ELF-1 (cell line): Measurements from ENCODE around the gene WFIKKN2.
"Not testable (repeated sequence)": the region's sequence is repeated elsewhere in the genome, so short reads cannot be mapped to it uniquely, and the experiment has no call there.

ENCODE experiments used
- DNase-seq: peaks from one replicate; pipeline ENCODE4 v3.0.0-alpha.2; 2016; ENCODE audit warnings: low read depth, low spot score

Gene WFIKKN2

DNA sequence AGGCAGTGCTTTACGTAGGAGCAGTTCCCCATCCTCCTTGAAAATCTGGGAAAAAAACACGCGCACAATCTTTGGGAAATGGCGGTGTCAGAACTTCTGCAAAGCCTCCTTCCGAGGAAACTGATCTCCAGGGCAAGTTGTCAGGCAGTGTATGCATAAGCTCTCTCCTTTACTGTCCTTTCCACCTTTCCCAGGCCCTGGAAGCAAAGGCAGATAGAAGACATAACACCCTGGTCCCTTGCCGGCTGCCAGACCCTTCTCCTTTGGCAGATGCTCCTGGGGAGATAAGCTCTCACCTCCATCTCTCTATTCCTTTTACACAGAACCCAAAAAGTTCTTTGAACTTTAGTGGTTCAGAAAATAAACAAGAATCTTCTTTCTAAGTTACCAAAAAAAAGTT, 18.4 kb downstream of the WFIKKN2 start:
- DNase-seq: no peak

DNA sequence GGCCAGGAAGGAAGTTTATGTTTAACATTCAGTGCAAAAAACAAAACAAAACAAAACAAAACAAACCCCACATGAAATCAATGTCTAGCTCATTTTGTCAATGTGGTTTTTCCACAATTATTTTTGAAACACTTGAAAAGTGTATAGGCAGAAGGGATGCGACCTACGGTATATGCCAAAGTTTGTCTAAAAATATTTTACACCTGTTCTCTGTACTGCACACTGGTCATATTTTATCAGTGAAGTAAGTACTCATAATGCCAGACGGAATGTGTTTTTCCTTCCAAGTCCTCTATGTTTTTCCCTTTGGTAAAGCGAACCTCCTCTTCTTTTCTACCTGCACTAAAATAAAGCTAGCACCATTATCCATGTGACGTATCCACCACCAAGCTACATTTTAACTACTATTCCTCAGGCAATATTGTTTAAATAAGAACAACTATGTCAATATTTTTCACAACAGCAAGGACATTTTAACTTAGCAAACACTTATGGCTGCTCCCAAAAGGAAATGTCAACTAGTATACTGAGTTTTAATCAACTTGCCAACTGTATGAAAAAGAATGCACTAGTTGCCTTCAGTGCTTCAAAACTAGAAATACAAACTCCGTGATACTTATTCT, 20.4 kb downstream of the WFIKKN2 start:
- DNase-seq: no peak

DNA sequence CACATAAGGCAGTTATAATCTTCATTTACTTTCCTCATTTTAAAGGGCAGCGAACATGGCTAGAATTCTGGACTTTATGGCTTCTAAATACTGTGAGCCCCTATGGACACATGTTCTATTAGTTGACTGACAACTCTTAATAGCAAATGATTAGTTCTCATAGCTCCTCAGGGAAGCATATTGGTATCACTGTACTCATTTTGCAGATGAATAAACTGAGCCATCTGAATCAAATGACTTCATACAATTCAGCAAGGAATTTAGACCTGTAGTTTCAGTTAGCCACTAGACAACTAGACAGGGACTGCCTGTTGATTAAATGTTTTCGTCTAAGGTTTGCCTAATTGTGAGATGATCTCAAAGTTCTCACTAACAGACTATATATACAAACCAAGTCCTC, 21.0 kb downstream of the WFIKKN2 start:
- no peak for DNase-seq

DNA sequence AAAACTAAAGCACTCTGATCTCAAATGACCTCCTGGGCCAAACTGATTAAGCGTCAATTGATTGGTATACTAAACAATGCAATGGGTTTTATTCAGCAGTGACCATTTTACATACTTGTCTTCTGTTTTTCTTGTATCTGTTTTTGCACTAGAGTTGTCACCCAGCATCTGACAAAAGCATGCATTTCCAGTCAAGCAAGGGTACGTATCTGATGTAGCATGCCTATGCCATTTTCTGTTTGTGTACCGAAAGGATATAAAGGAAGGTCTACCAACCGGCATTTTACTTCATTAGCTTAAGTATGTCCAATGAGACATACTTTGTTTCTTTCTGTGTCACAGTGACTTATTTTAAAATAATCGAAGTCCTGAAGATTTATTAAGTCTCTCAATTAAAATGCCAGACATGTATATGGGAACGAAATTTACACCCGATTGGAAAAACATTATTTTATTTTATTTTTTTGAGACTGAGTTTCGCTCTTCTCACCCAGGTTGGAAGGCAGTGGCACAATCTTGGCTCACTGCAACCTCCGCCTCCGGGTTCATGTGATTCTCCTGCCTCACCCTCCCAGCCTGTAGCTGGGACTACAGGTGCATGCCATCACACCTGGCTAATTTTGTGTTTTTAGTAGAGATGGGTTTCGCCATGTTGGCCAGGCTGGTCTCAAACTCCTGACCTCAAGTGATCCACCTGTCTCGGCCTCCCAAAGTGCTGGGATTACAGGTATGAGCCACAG, 23.3 kb downstream of the WFIKKN2 start:
- no peak for DNase-seq

DNA sequence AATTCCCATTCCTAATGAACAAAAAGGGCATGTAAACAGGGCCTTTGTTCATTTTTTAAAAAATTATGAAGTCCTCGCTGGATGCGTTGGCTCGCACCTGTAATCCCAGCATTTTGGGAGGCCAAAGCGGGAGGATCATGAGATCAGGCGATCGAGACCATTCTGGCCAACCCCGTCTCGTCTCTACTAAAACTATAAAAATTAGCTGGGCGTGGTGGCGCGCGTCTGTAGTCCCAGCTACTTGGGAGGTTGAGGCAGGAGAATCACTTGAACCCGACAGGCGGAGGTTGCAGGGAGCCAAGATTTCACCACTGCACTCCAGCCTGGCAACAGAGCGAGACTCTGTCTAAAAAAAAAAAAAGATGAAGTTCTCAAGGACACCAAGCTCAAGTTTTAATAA, 24.3 kb downstream of the WFIKKN2 start:
- not testable (repeated sequence) for DNase-seq

DNA sequence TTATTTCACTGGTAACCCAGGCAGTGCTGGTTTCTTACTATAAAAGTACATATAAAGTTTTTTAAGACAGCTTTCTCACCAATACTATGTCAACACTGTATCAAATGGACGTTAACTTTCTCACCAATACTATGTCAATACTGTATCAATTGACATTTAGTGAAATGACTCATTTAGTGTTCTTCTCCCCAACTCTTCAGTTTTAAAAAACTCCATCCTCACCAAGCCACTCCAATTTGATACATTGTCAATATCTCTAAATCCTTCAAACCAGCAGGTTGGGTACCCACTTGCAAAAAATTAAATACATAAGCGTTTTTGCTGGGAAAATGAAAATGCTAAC, 25.9 kb downstream of the WFIKKN2 start:
- no peak for DNase-seq

DNA sequence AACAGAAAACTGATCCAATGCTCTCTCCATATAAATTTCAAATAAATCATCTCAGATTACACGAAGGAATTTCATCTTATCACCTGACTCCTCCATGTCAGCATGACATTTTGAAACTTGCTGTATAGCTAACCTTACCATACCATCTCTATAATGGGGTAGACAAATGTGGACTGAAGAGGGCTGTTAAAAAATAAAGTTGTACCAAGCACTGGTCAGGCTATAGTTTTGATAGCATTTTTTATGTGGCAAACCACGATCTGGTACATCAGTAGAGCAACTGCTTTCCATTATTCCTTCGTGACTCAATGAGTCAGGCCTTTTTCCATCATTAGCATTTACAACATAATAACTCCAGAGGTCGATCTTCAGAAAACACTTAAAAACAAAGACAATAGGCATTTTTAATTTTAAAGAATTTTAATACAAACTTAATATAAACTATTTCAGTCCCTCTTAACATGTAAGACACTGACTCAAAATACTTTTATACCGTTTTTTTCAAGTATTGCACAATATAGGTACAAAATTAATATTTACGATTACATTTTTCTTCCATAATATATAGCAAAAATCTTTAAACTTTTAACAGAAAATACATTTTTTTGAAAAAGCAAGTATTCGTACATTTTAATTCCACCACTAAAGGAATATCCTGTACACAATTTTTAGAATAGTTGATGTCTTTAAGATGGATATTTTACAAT, 26.6 kb downstream of the WFIKKN2 start:
- DNase-seq: no peak

DNA sequence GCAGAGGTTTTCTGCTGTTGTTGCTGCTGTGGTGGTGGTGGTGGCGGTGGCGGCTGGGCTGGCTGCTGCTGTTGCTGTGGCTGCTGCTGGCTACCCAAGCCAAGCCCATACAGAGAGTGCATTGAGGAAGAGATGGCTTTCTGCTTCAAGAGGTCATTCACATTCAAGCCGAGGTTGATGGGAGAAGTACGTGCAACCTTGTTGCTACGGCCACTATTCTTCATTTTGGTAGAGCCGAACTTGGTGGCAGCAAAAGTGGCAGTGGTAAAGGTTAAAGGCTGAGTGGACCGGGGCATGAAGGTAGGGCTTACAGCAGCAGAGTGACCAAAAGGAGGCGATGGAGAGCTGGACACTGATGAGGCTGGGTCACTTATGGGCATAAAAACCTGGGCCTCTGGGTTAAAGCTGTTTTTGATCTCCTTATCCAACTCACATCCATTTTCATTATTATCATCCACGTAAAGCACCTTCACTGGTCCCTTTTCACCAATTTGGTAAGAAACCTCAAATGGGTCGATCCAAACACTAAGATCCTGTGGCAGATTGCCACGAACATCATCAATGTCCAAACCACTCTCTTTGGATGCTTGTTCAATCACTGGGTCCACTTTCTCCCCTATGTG, 27.9 kb downstream of the WFIKKN2 start:
- DNase-seq: peak; percentile 67

DNA sequence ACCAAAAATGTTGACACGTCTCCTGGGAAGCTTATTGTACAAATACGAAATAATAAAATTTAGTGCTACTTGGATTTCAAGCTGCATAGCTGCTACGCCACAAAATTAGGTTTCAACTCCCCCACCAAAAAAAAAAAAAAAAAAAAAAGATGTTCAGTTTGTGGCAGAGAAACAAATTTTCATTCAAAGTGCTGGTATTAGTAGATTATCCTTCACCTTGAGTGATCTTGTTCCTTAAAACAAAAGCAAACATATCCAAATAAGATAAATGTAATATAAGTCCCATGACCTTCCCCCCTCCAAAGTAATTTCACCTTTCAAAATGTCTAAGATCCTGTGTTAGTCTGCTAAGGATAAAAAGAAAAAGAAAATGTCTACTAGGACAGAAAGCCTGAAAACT, 28.5 kb downstream of the WFIKKN2 start:
- no peak for DNase-seq

DNA sequence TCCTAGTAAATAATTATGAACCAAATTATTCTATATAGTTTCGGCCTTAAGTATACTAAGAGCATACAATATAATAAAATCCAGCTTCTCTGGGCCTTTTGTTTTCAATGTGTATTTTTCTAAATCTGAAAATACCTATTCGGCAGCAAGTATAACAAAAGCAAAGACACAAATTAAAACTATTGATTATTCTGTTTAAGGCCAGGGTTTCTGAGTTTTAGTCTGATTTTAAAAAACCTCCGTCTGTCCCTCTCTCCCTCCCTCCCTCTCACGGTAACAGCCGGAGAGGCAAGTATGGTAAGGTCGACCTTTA, 29.3 kb downstream of the WFIKKN2 start:
- no peak for DNase-seq

DNA sequence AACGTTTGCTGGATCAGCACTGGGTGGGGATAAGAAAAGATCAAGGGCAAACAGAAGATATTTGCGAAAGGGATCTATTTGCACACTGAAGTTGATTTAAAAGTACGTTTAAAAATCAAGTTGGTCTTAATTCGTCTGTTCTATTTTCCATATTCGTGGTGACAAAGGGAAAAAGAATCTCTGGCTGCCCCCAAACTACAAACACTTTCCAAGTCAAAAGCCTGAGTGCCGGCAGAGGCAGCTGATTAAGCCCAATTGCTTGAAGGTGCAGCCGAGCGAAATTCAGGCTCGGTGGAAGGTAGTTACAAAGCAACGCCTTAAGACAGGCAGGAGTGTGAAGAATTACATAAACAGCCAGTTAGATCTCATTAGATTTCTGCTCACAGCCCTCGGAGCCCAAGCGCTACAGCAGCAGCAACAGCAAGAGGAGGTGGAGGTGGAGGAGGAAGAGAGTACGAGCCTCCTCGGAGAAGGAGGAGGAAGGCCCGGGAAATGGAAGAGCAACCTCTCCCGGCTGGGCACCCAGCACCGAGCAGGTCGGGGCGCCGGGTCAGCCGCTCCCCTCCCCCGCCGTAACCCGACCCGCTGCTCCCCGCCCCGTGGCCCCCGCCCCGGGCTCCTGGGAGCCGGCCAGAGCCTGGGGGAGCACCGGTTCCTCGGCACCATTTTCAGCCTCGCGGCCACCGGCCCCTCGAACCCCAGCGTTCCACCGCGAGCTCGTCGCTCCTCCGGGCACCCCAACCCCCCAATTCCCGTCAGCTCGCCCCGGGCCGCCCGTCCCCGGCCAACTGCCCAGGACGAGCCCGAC, 29.9 kb downstream of the WFIKKN2 start:
- DNase-seq: peak; percentile 67

DNA sequence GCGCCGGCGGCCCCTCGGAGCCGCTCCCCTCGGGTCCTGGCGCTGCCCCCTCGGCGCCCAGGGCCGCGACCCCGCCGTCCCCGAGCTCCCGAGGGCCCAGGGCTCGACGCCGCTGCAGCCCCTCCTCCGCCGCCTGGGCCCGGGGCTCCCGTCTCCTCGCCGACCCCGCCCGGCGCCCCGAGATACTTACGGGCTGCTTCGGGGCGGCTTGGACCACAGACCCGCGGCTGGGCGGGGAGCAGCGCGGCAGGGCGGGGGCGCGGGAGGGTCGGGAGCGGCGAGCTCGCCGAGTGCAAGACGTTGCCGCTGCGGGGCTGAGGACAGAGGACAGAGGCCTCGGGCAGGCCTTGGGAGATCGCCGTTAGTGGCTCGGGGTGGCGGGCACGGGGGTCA, 30.5 kb downstream of the WFIKKN2 start:
- no peak for DNase-seq

DNA sequence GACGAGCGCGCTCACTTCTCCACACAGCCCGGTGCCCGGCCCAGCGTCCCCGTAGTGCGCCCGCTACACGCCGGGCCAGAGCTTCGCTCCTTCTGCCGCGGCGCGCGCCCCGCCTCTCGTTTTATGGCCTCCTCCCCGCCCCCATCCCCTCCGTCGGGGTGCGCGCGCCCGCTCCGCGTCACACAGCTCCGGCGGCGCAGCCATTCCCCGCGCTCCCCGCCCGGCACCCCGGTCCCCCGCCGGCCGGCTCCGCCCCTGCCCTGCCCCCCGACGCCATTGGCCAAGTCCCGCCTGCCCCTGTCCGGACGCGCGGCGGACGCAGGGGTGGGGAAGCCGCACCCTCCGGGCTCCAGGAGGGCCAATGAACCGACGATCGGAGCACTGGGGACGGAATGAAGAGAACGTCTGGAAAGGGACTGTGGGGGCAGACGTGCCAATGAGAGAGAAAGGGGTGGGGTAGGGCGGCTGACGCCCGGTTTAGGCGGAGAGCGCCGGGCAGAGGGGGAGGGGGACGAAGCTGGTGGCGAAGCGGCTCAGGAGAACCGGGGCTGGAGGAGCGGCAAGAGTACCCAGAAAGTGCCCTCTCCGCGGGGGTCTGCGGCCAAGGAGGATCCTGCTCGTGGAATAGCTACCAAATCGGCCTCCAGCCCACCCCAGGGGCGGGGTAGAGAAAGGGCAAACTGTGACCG, 31.0 kb downstream of the WFIKKN2 start, which contains the start of gene TOB1:
TSS of gene TOB1 (minus strand) at position 94 of the 689 bp plus-strand sequence. CDS start 2,337 bp downstream, outside the sequence.
- DNase-seq: peak; percentile 91

DNA sequence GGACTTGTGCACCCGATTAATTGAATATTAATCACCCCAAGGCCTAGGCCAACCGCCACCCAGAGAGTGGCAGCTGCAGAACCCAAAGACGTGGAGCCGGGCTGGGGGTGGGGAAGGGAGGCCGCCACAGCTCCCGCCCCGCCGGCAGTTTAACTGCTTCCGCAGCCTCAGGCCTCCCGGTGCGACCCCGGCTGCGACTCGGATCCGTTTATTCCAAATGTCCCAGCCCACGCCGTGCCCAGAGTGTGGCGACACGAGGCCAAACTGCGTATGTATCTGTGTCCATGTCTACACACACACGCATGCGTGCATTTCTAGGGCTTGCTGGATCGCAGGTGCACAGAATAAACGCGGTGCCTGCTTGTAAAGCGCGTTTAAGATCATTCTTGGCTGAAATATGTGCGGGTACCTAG, 31.6 kb downstream of the WFIKKN2 start:
- peak; percentile 87 for DNase-seq

DNA sequence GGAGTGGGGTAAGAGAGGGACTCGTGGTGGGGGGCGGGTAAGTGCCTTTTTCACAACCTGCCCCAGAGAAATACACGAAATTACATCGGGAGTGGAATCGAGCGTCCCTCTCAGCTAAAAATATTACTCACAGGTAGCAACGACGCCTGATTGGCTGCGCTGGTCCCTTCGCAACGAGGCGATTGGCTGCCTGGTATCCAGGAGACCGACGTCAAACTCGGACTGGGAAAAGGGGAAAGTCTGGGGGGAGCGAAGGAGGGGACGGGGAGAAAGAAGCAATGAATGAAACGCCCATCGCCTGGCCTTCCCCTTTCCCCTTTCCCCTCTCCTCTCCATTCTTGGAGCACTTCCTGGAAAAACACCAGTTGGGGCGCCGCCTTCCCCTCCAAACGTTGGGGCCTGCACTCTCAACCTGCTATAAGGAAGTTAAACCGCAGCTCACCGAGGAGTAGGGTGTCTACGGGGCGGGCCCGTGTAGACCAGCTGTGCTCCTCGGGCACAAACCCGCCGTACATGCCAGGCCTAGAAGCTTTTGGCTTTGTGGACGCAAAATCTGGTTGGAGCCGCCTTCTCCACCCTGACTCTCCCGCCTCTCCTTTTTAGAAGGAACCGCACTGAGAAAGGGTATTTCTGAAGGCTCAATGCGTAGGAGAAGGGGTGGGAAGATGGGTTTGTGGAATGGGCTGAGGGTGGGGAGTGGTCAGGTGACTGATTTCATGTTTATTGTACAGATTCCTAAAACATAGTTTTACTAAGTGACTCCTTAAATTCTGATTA, 32.2 kb downstream of the WFIKKN2 start:
- peak; percentile 93 for DNase-seq

DNA sequence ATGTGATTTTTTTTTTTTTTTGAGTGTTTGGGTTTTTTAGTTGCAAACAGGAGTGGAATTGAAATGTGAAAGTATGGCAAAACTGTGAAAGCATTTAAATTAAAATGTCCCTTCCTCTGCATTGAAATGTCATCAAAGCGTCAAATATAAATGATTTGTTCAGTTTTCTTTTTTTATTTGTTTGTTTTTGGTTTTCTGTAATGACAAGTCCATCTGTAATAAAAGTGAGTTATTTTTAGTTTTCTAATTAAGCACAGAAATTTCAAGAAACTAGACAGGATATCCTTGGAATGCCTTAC, 32.7 kb downstream of the WFIKKN2 start:
- DNase-seq: no peak

DNA sequence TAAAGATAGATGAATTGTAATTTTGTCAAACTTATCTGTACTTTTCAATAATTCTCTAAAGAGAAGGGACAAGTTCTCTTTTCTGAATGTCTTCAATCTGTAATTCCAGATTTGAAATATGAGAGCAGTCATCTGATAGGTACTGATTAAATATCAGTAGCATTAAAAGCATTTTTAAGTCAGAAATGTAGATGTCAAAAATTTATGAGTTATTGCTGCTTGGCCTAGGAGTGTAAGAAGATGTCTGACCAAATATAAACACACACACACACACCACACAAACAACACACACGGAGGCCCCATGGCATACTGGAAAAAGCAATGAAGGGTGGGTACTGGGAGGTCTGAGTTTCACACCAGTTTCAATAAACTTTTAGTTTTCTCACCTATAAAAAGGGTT, 33.2 kb downstream of the WFIKKN2 start:
- no peak for DNase-seq

DNA sequence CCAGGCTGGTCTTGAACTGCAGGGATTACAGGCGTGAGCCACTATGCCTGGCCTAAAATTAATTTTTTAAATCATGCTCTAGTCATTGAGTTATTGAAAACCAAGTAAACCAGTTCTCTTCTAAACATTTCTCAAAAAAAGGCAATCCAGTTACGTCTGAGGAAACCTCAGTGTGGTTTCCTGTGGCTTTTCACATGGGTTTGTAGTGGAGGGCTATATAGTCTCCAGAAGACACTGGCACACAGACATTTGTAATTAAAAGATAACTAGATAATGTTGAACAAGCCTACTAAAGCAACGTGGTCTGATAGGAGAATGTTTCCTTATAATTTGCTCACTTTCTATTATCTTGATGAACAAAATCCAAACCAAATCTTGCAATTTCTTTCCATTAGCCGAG, 36.0 kb downstream of the WFIKKN2 start:
- DNase-seq: no peak

DNA sequence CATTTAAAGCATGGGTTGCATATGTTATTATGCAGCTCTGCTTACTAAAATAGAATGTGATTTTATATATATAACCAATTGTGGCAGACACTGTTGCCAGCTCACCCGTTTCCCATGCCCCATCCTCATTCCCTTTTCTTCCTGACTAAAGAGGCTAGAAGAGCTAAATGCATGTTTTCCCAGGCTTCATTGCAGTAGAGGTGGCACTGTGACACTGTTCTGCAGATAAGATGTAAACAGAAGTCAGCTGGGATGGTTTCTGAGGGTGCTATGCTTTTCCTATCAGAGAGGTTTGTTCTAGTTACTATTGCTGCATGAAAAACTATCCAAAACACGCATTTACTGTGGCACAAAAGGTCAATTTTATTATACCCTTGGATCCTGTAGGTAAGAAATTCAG, 36.5 kb downstream of the WFIKKN2 start:
- DNase-seq: no peak

DNA sequence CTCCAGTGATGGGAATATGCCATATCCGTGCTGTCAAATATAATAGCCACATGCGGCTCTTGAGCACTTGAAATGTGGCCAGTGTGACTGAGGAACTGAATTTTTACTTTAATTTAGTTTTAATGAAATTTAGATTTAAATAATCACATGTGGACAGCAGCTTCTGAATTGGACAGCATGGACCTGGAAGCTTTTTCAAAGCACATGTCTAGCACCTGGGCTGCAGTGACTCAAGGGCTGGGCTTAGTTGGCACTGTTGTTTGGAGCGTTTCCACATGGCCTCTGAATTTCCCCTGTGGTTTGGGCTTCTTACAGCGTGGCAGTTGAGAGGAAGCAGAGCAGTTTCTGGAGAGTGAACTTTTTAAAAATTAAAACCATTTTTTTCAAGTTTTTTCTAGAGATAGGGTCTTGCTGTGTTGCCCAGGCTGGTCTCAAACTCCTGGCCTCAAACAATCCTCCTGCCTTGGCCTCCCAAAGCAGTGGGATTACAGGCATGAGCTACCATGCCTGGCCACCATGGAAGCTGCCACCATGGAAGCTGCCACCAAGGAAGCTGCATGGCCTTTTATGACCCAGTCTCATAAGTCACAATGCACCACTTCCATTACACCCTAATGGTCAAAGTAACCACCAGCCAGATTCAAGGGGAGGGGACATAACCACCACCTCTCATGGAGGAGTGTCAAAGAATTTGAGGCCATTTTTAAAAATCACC, 37.5 kb downstream of the WFIKKN2 start:
- DNase-seq: no peak
